ENCODE measurements around the gene ATP6V0A1. TPM values are rescaled to one million over a fixed set of nuclear protein-coding genes. Genes with fewer than 3 reads are reported as not detected.

Gene ATP6V0A1
- total and polyA plus RNA-seq, 2 experiments from 2014 or later, result 23.9 to 42.3 TPM

GRCh38 chr17:42475835-42476234 is 17.2 kb downstream of the ATP6V0A1 start:
- Histone ChIP-seq H3K27me3 (ENCODE audit: insufficient read depth) (no peaks in the 10 kb centered on the region), H3K27ac (ENCODE audit: low read depth) (0 out of 2 replicates have a peak overlapping the region, but pooled peaks have one; percentile 23), H3F3A (replicated peaks; ENCODE audit: low read depth) (0 out of 2 replicates have a peak, but pooled peaks cover 6% of the 10 kb centered on the region), H3K79me2 (replicated peaks; ENCODE audit: insufficient read depth) (no peaks in the 10 kb centered on the region), H4K20me1 (replicated peaks; ENCODE audit: insufficient read depth) (peaks cover 5% of the 10 kb centered on the region), H3K36me3 (ENCODE audit: insufficient read depth) (peaks cover 32% of the 10 kb centered on the region), H3K4me2 (no peak overlapping the region), H2AFZ (no peak overlapping the region), H3K9me2 (ENCODE audit: insufficient read depth) (no peaks in the 10 kb centered on the region), H3K4me1 (ENCODE audit: insufficient read depth) (no peaks in the 10 kb centered on the region), H3K4me3 (no peak overlapping the region)
- DNase-seq (ENCODE audit: low spot score) (no peak), ATAC-seq (no peak)
- Mint-ChIP-seq H3K4me3 (no peak overlapping the region), H3K36me3 (ENCODE audit: low read depth) (peaks cover 65% of the 10 kb centered on the region), H3K4me1 (no peaks in the 10 kb centered on the region), H3K27me3 (ENCODE audit: insufficient read depth, low read depth, poor library complexity) (peaks cover 2% of the 10 kb centered on the region), H3K27ac (no peak overlapping the region), H3K9me3 (no peaks in the 10 kb centered on the region)
- TF ChIP-seq ZNF114 (CRISPR knock-in tag; IDR thresholded peaks at IDR 0.05), result no peak
- no peak for TF ChIP-seq POLR2AphosphoS5 (IDR thresholded peaks at IDR 0.05; ENCODE audit: low read depth)
- TF ChIP-seq REST (IDR thresholded peaks at IDR 0.05; ENCODE audit: unreplicated experiment), result no peak
- TF ChIP-seq CTCF (conservative IDR thresholded peaks at IDR 0.05; ENCODE audit: low read depth in 2 of 2), result no peak

GRCh38 chr17:42476411-42476810 is 17.7 kb downstream of the ATP6V0A1 start:
- no peaks in the 10 kb centered on the region for H3K79me2 ChIP-seq (replicated peaks; ENCODE audit: insufficient read depth)
- Mint-ChIP-seq H3K4me1 (no peaks in the 10 kb centered on the region), H3K36me3 (ENCODE audit: low read depth) (peaks cover 65% of the 10 kb centered on the region), H3K27me3 (ENCODE audit: insufficient read depth, low read depth, poor library complexity) (peaks cover 2% of the 10 kb centered on the region), H3K4me3 (no peak overlapping the region), H3K27ac (no peak overlapping the region), H3K9me3 (no peaks in the 10 kb centered on the region)
- DNase-seq (ENCODE audit: low spot score), result no peak
- no peak overlapping the region for H3K4me3 ChIP-seq
- H3K4me2 ChIP-seq, result no peak overlapping the region
- H3K4me1 ChIP-seq (ENCODE audit: insufficient read depth), result no peaks in the 10 kb centered on the region
- H3K9me2 ChIP-seq (ENCODE audit: insufficient read depth), result no peaks in the 10 kb centered on the region
- H2AFZ ChIP-seq, result no peak overlapping the region
- peaks cover 9% of the 10 kb centered on the region for H4K20me1 ChIP-seq (replicated peaks; ENCODE audit: insufficient read depth)
- H3K27ac ChIP-seq (ENCODE audit: low read depth), result peak overlapping the region; percentile 23; the same call in 1 of the 2 replicates
- H3K36me3 ChIP-seq (ENCODE audit: insufficient read depth), result peaks cover 38% of the 10 kb centered on the region
- no peaks in the 10 kb centered on the region for H3K27me3 ChIP-seq (ENCODE audit: insufficient read depth)
- no peak for ATAC-seq
- H3F3A ChIP-seq (replicated peaks; ENCODE audit: low read depth), result 0 out of 2 replicates have a peak, but pooled peaks cover 6% of the 10 kb centered on the region
- no peak for TF ChIP-seq EZH2phosphoT487 (IDR thresholded peaks at IDR 0.05; ENCODE audit: unreplicated experiment)
- no peak for TF ChIP-seq NANOG (IDR thresholded peaks at IDR 0.05; ENCODE audit: borderline replicate concordance)
- no peak for TF ChIP-seq ZNF462 (CRISPR knock-in tag; IDR thresholded peaks at IDR 0.05)
- TF ChIP-seq ETS1 (IDR thresholded peaks at IDR 0.05), result no peak
- TF ChIP-seq CREB1 (CRISPR knock-in tag; IDR thresholded peaks at IDR 0.05; ENCODE audit: low read depth), result no peak
- TF ChIP-seq EZH2 (IDR thresholded peaks at IDR 0.05; ENCODE audit: low read depth, unreplicated experiment), result no peak

All from GM23338 (cell line).